GM18907 (cell line): ENCODE results near the gene ZFP57.

Experiments
- ATAC-seq: cut with Tn5 transposase; IDR thresholded peaks from one replicate; pipeline ENCODE4 v1.9.1; 2021; ENCODE audit warnings: mild to moderate bottlenecking, moderate library complexity; ENCODE audit not compliant: unreplicated experiment

Gene ZFP57

DNA sequence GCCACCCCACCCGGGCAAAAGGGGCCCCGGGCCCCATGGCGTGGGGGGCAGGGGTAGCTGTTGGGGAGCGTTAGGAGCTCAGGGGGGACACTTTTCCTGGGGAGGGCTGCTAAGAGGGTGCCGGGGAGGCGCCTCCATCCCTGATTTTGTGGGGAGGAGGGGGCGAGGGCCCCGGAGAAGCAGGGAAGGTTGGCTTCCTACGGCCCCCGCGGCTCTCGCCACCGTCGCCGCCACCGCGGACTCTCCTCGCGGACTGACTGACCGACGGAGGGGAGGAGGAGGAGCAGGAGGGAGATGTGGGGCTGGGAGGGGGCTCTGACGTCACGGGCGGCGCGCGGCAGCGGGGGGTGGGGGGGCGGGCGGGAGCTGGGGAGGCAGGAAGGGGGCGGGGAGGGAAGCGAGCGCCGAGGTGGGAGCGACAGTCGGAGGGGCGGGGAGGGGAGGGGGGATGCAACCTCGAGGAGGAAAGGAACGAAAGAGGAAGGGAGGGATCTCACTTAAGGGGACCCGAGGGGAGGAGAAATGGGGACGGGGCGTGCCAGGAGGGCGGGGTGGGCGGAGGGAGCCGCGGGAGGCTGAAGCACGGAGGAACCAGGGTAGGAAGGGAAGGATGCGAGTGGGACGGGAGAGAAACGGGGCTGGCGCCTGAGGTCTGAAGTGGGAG is 53.1 kb downstream of the ZFP57 start:
- ATAC-seq, result no peak

DNA sequence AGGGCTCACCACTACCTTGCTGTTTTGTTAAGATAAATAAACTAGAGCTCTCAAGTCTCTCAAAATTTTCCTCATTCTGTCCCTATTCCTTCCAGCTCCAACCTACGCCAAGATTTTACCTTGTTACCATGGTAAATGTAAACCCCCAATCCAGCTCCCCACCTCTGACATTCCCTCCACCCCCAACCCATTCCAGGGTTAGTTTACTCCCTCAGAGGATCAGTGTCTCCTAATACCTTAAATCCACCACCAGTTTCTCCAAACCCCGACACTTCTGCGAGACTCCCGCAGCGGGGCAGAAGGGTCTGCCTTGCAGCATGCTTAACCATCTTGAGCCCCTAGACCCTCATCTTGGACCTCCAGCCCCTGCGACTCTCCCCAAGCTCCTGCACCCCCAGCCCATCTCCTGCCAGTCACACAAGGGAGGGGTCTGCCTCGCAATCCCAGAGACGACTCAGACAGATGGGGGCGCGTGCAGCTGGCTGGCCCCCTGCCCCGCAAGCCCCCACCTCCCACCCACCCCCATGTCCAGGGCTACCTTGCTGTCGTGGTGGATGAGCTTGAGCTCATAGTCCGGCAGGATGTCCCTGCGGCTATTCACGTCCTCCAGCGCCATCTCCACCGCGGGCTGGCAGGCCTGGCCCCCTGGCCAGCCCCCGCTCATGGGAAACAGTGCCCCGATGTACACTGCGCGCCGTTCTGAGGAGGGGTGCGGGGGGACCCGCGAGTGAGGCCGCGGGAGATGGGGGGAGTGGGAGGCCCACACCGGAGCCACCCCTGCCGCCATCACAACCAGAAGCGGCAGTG is 53.8 kb downstream of the ZFP57 start:
- ATAC-seq, result no peak

DNA sequence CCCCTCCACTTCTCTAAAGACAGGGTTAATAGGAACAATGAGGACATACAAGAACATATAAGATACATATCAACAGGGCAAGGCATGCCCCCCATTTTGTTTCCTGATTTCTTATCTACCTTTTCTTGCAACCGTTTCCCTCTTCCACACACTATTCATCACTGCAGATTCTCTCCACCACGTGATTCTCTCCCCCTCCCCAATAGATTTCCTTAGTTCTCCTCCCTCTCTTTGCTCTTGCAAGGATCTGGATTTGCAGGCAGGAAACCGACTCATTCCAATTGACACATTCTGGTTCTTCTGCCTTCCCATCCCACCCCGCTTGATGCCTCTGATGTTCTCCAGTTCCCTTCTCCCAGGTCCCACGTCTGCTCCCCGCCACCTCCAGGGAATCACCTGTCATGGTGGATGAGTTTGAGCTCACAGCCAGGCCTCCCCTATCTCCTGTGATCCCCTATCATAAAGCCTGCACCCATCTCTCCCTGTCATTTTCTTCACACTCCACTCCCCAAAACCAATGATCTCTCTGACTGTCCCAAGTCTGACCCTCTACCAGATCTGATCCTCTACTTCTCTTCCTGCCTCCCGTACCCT is 55.5 kb downstream of the ZFP57 start:
- no peak for ATAC-seq

DNA sequence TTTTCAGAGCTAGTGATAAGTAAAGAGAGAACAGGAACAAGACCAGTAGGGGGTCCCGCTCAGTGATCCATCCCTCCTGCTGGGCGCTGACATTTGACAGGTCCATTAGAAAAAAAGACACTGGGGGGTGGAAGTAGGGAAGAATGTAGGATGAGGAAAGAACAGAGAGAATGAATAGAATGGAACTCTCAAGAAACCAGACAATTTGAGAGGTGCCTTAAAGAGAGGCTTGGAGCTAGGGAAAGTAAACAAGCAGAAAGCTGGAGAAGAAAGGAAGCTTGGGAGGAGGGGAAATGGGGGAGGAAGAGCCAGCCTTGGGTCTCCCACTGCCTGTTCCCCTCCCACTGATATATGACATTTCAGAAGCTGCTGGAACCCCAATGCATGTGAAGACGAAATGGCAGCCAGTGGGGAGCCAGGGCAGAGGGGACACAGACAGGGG is 56.4 kb downstream of the ZFP57 start:
- ATAC-seq, result no peak
